ENCODE data around the gene FAM234A.

- no peak for TF ChIP-seq CTCF (IDR thresholded peaks at IDR 0.05)
- no peak for TF ChIP-seq POLR2A (IDR thresholded peaks at IDR 0.05)
Observed at GRCh38 chr16:276426-277077, 41.9 kb downstream of the FAM234A start.

Measured in right lobe of liver (tissue), 4 donors.